ENCODE data around the gene SART1.
"Not testable (repeated sequence)": the region's sequence is repeated elsewhere in the genome, so short reads cannot be mapped to it uniquely, and the experiment has no call there.

SART1 gene

GRCh38 chr11:65934014-65934413, 27.5 kb upstream of the SART1 start:
- no peak for DNase-seq (ENCODE audit: low read depth in 2 of 2)

- no peak for DNase-seq (ENCODE audit: low read depth in 2 of 2)
Measured at GRCh38 chr11:65937766-65938165, 23.8 kb upstream of the SART1 start.

GRCh38 chr11:65941720-65942310, 19.7 kb upstream of the SART1 start:
- no peak for DNase-seq (ENCODE audit: low read depth in 2 of 2)

- DNase-seq (ENCODE audit: low read depth in 2 of 2): no peak
Measured at GRCh38 chr11:65942531-65942930, 19.0 kb upstream of the SART1 start.

GRCh38 chr11:65944191-65944590, 17.3 kb upstream of the SART1 start:
- DNase-seq (ENCODE audit: low read depth in 2 of 2): no peak

GRCh38 chr11:65944767-65945166, 16.8 kb upstream of the SART1 start:
- DNase-seq (ENCODE audit: low read depth in 2 of 2): no peak

- DNase-seq (ENCODE audit: low read depth in 2 of 2): no peak
Measured at GRCh38 chr11:65945430-65945911, 16.1 kb upstream of the SART1 start, which contains the start of gene TSGA10IP. TSS of gene TSGA10IP (plus strand) at chr11:65945480. CDS start at chr11:65945676, 196 bp downstream.

GRCh38 chr11:65945941-65946558, 15.5 kb upstream of the SART1 start:
- no peak for DNase-seq (ENCODE audit: low read depth in 2 of 2)

GRCh38 chr11:65946655-65947054, 14.9 kb upstream of the SART1 start:
- no peak for DNase-seq (ENCODE audit: low read depth in 2 of 2)

GRCh38 chr11:65947133-65947532, 14.4 kb upstream of the SART1 start:
- DNase-seq (ENCODE audit: low read depth in 2 of 2): no peak

GRCh38 chr11:65947603-65948125, 13.9 kb upstream of the SART1 start:
- DNase-seq (ENCODE audit: low read depth in 2 of 2): no peak

GRCh38 chr11:65950711-65951110, 10.8 kb upstream of the SART1 start:
- DNase-seq (ENCODE audit: low read depth in 2 of 2): not testable (repeated sequence)

GRCh38 chr11:65951641-65952040, 9.9 kb upstream of the SART1 start:
- not testable (repeated sequence) for DNase-seq (ENCODE audit: low read depth in 2 of 2)

- DNase-seq (ENCODE audit: low read depth in 2 of 2): no peak
Measured at GRCh38 chr11:65952052-65952521, 9.4 kb upstream of the SART1 start.

- DNase-seq (ENCODE audit: low read depth in 2 of 2): no peak
Measured at GRCh38 chr11:65953471-65953870, 8.1 kb upstream of the SART1 start.

- no peak for DNase-seq (ENCODE audit: low read depth in 2 of 2)
Measured at GRCh38 chr11:65954771-65955170, 6.8 kb upstream of the SART1 start.

GRCh38 chr11:65958291-65958690, 3.2 kb upstream of the SART1 start:
- DNase-seq (ENCODE audit: low read depth in 2 of 2): no peak

- DNase-seq (ENCODE audit: low read depth in 2 of 2): no peak
Measured at GRCh38 chr11:65958774-65959420, 2.6 kb upstream of the SART1 start.

GRCh38 chr11:65960824-65961266, 689 bp upstream of the SART1 start:
- DNase-seq (ENCODE audit: low read depth in 2 of 2): no peak

- no peak for DNase-seq (ENCODE audit: low read depth in 2 of 2)
Measured at GRCh38 chr11:65962141-65962564, 619 bp downstream of the SART1 start.

- no peak for DNase-seq (ENCODE audit: low read depth in 2 of 2)
Measured at GRCh38 chr11:65964906-65965305, 3.4 kb downstream of the SART1 start.

- no peak for DNase-seq (ENCODE audit: low read depth in 2 of 2)
Measured at GRCh38 chr11:65965986-65966762, 4.6 kb downstream of the SART1 start.
